Stimulated activated CD4-positive, alpha-beta T cell treated with anti-CD3 and anti-CD28 coated beads, Interleukin-1b, Interleukin-23, amount 100 ng/mL, for 1 hour (primary cell): ENCODE results near the gene COG3.

Source experiments
- DNase-seq, 2 donors: peaks; one replicate each; pipeline ENCODE4 v3.0.0-alpha.2; 2020; ENCODE audit warnings: low read depth in 2 of 2

Gene COG3

DNA sequence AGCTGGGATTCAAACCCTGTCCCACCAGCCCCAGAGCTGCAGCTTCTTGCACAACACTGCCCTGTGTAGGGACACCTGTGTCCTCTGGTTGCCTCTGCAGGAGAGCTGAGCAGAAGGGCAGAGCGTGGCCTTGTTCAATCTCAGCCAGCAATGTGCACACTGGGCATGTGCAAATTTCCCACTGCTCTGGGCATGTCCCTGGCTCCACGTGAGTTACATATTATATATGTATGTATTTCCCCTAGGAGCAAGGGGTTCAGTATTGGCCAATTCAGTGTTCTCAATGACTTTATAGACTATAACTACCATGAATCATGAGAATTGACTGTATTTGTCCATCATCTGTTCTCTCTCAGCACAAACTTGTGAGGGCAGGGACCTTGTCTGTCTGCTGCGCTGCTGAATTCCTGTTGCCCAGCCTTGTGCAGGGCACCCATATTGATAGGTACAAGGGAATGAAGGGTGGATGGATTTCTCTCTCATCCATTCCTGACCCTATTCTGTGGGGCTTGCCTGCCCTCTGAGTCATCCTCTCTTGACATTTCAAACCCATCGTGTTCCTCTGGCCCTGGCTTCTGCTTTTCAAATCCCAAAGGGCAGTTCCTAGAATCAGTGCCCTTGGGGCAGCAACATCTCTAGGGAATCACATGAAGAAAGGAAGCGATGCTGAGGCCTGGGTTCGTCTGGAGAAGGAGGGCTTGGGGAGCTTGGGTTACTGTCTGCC lies 81.1 kb downstream of the COG3 start:
- no peak for DNase-seq

- no peak for DNase-seq
These were observed 81.6 kb downstream of the COG3 start for GRCh38 chr13:45546410-45546765.

DNA sequence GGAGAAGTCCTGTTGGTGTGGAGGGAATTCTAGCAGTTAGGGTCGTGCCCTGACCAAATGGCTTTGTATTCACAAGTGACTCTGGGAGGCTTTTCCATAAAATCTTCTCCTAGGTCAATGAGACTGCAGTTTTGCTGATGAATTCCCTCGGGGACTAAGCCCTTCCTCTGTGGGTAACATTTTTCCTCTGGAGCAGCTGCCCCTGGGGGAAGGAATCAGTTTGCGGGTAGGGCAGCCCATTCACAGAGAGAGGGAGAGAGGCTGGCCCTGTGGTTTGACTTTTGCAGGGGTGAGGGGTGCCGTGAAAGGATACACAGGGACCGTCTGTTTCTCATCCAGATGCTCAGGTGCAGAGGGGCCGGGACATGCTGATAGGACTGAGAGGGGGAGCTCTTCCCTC lies 83.5 kb downstream of the COG3 start:
- DNase-seq = no peak

GRCh38 chr13:45554604-45555109 lies 89.9 kb downstream of the COG3 start:
- DNase-seq = no peak

- no peak for DNase-seq
These were observed 99.5 kb downstream of the COG3 start for GRCh38 chr13:45564133-45564776.

DNA sequence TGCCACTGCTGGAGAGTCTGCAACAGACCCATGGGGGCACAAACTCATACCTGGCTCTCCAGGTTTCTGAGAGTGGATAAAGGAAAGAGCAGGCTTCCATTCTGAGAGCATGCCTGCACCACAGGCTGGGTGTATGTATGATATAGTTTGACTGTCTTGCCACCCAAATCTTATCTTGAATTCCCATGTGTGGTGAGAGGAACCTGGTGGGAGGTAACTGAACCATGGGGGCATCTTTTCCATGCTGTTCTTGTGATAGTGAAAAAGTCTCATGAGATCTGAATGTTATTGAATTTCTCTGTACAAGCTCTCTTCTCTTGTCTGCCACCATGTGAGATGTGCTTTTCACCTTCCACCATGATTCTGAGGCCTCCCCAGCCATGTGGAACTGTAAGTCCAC lies 100.6 kb downstream of the COG3 start:
- DNase-seq = no peak

- DNase-seq = no peak
These were observed 110.5 kb downstream of the COG3 start for GRCh38 chr13:45575146-45575829.

- no peak for DNase-seq
These were observed 111.1 kb downstream of the COG3 start for GRCh38 chr13:45575830-45576180.

DNA sequence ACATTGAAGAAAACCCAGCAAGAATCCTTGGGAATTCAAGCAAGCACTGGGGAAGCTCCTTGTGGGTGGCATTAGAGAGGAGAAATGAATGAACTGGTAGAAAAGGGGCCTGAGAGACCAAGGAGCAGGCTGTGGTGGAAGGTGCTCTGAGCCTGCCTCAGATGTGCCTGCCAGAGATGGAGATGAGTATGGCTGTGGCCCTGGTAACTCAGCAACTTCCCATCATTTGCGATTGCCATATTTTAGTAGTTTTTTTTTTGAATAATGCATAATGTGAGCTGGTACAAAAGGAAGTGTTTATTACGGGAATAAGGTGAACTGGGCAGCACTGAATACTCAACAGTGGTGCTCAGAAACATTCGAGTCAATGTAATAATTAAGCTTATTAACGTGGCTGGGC lies 111.7 kb downstream of the COG3 start:
- no peak for DNase-seq

DNA sequence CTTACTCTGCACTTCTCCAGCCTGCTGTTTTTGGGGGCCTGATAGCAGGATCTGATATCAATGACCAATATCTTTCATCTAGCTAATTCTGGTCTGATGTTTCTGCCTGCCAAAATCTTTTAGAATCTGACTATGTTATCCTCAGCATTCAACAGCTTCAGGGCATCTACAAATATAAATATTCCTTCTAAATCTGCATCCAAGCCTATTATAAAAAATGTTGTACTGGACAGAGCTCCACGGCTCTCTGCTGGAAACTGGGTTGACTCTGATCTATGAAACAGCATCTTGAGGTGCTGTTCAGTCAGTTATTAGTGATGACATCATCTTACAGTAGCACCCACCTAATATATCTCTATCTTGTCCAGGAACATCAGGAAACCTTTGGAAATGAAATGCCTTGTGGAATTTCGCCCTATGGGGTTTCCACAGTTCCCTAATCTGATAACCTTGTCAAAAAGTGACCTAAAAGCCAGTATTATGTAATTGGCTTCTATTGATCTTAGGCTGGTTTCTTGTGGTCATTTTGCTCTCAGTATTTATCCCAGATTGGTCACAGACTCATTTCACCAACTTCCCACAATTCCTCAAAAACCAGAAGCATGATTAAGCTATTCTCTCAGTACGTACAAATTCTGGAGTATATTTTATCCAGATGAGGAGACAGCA lies 117.8 kb downstream of the COG3 start:
- DNase-seq = no peak

- no peak for DNase-seq
These were observed 120.1 kb downstream of the COG3 start for GRCh38 chr13:45584816-45585215.
